ENCODE measurements around the gene LCN2. TPM values are rescaled to one million over a fixed set of nuclear protein-coding genes. Genes with fewer than 3 reads are reported as not detected.

LCN2 gene
- polyA plus RNA-seq, 1 experiment, result not detected

DNA sequence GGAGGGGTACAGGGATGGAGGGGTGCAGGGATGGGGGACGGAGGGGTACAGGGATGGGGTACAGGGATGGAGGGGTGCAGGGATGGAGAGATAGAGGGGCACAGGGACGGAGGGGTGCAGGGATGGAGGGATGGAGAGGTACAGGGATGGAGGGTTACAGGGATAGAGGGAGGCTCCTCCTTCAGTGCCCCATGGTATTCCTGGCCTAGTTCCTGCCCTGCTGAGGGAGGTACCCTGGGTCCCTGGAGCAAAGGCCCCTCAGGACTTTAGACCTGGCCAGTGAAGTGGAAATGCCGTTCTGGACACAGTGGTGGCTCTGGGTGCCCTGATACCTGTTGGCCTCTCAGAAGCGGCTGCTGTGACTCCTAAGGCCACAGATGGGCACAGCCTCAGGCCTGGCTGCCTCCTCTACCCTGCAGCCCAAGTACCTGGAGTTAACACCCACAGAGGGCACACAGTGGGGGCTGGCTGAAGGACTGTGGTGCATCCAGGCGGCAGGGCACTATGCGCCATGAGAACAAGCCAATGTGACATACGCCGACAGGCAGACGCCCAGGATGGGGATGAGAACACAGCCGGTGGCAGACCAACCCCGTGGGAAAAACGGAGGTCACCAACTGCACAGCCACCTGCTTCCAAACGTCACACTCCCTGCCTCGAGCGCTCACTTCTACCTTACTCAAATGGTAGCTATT, 30.1 kb upstream of the LCN2 start:
- TF ChIP-seq, protein P1, sequence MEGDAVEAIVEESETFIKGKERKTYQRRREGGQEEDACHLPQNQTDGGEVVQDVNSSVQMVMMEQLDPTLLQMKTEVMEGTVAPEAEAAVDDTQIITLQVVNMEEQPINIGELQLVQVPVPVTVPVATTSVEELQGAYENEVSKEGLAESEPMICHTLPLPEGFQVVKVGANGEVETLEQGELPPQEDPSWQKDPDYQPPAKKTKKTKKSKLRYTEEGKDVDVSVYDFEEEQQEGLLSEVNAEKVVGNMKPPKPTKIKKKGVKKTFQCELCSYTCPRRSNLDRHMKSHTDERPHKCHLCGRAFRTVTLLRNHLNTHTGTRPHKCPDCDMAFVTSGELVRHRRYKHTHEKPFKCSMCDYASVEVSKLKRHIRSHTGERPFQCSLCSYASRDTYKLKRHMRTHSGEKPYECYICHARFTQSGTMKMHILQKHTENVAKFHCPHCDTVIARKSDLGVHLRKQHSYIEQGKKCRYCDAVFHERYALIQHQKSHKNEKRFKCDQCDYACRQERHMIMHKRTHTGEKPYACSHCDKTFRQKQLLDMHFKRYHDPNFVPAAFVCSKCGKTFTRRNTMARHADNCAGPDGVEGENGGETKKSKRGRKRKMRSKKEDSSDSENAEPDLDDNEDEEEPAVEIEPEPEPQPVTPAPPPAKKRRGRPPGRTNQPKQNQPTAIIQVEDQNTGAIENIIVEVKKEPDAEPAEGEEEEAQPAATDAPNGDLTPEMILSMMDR (IDR thresholded peaks at IDR 0.05; ENCODE audit: insufficient read depth, low read depth, low read length), result no peak
- Histone ChIP-seq H3K27me3 (ENCODE audit: control insufficient read depth, insufficient read depth, low read length) (no peaks in the 10 kb centered on the region), H3K36me3 (ENCODE audit: control insufficient read depth, insufficient read depth, low read length) (peaks cover 14% of the 10 kb centered on the region), H3K4me3 (ENCODE audit: low read depth, low read length) (no peak overlapping the region)
- CTCF ChIA-PET, result interaction anchor here (1.1 to 1.8 kb wide), 3 partner anchors 19 to 176 kb away, joined by 3 to 4 read pairs (median 3); no protein-coding TSS in a partner anchor
- no peak for DNase-seq (ENCODE audit: low read depth)
- POLR2A ChIA-PET, result no interaction called here

DNA sequence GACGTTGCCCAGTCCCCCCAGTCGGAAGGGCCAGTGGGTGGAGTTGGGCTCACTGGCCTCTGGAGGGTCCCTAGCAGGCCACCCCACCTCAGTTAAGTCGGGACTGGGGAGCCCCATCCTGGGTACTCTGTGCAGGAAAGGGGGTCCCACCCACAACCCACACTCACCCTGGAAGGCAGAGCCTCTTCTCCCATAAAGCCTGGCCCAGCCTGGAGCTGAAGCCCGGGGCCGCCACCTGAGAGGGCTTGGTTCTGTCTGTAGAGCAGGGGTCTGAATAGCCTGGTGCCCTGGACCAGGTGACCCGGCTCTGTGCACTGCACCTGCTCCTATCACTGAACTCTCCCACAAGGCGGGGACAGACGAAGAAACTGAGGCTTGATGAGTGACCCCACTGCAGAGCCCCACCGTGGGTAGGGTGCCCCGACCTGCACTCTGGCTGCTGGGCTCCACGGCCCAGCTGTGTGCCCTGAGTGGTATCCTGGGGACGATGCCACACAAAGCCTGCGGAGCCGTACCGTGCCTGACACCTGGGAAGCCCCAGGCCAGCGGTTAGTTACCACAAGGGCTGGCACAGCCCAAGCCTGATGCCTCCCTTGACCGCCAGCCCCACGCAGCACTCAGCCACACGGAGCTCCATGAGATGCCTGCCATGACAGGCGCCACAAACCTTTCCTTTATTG, 29.1 kb upstream of the LCN2 start:
- POLR2A ChIA-PET, result no interaction called here
- no peaks in the 10 kb centered on the region for H3K27me3 ChIP-seq (ENCODE audit: control insufficient read depth, insufficient read depth, low read length)
- TF ChIP-seq, protein P1 (IDR thresholded peaks at IDR 0.05; ENCODE audit: insufficient read depth, low read depth, low read length), result no peak
- peaks cover 13% of the 10 kb centered on the region for H3K36me3 ChIP-seq (ENCODE audit: control insufficient read depth, insufficient read depth, low read length)
- no peak overlapping the region for H3K4me3 ChIP-seq (ENCODE audit: low read depth, low read length)
- no peak for DNase-seq (ENCODE audit: low read depth)
- CTCF ChIA-PET, result interaction anchor here (1.1 to 1.8 kb wide), 4 partner anchors 20 to 177 kb away, joined by 3 to 4 read pairs (median 3); no protein-coding TSS in a partner anchor

DNA sequence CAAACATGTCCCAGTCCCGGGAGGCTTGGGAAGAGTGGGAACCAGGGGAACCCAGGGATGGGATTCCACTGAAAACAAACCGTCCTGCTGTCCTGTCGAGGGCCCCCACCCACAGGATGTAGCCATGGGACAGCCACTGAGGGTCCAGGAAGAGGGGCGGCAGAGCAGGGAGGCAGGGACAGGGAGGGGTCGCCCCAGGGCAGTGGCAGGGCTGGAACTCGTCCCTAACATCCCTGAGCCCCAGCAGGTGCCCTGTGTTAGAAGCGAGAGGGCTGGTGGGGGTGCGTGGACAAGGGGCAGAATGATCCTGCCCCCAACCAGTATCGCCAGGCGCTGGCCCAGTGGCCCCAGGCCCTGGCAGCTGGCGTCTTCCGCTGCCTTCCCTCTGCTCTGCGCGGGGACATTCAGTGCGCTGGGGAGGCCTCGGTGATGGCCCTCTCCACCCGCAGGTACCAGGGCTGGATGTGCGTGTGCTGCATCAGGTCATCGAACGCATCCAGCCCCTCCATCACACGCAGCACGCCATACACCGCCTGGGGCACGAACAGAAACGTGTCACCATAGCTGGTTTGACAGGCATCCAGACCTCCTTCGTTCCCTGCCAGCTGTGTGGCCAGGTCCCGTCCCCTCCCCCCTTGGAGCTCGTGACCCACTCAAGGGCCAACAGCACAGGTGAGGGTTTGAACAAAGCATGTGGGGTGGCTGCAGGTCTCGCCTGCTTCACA, 28.4 kb upstream of the LCN2 start:
- no peak for DNase-seq (ENCODE audit: low read depth)
- peaks cover 13% of the 10 kb centered on the region for H3K36me3 ChIP-seq (ENCODE audit: control insufficient read depth, insufficient read depth, low read length)
- ChIA-PET POLR2A (no interaction called here), CTCF (interaction anchor here (1.1 to 1.8 kb wide), 4 partner anchors 21 to 178 kb away, joined by 3 to 4 read pairs (median 3); no protein-coding TSS in a partner anchor)
- H3K4me3 ChIP-seq (ENCODE audit: low read depth, low read length), result no peak overlapping the region
- TF ChIP-seq, protein P1 (IDR thresholded peaks at IDR 0.05; ENCODE audit: insufficient read depth, low read depth, low read length), result no peak
- H3K27me3 ChIP-seq (ENCODE audit: control insufficient read depth, insufficient read depth, low read length), result no peaks in the 10 kb centered on the region

DNA sequence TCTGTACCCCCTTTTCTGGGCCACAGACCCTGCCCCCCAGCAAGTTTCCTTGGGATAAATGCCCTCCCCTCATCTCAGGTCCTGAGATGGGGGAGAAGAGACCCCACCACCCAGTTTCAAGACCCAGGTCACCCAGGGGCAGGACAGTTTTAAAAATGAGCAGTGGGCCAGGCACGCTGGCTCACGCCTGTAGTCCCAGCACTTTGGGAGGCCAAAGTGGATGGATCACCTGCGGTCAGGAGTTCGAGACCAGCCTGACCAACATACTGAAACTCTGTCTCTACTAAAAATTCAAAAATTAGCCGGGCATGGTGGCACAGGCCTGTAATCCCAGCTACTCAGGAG, 27.8 kb upstream of the LCN2 start:
- Histone ChIP-seq H3K4me3 (ENCODE audit: low read depth, low read length) (no peak overlapping the region), H3K36me3 (ENCODE audit: control insufficient read depth, insufficient read depth, low read length) (peaks cover 13% of the 10 kb centered on the region), H3K27me3 (ENCODE audit: control insufficient read depth, insufficient read depth, low read length) (no peaks in the 10 kb centered on the region)
- ChIA-PET CTCF (no interaction called here), POLR2A (no interaction called here)
- TF ChIP-seq, protein P1 (IDR thresholded peaks at IDR 0.05; ENCODE audit: insufficient read depth, low read depth, low read length), result no peak
- no peak for DNase-seq (ENCODE audit: low read depth)

All from BJ (cell line).